ENCODE data around the gene NAT14.
"Not testable (repeated sequence)": the region's sequence is repeated elsewhere in the genome, so short reads cannot be mapped to it uniquely, and the experiment has no call there.

NAT14 gene

DNA sequence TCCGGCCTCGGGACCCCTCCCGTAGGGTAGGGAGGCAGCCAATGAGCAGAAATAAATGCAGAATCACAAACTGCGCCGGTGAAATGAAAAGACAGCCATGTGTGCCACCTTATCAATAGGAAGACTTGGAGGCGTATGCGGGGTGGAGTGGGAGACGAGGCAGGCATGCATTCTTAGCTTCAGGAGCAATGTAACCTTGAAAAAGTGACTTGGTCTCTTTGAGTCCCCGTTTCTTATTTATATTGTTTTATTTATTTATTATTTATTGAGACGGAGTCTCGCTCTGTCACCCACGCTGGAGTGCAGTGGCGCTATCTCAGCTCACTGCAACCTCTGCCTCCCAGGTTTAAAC is 19.2 kb downstream of the NAT14 start:
- DNase-seq = no peak

- DNase-seq = no peak
Measured at GRCh38 chr19:55504981-55505380, 20.0 kb downstream of the NAT14 start.

DNA sequence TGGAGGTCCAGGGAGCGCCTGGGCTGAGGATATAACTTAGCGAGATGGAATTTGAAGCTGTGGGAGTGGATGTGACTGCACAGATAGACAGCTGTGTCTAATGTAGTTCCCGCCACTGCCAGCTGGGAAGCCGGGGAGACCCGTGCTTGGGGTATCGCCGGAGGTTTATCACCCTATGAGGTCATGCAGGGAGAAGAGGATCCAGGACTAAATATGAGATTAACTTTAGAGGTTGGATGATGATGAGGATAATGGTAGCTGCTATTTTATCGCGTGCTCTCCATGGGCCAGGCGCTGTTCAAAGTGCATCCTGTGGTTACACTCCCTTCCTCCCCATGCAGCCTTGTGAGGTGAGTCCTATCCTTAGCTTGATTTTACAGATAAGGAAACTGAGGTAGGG is 23.1 kb downstream of the NAT14 start:
- DNase-seq = no peak

- DNase-seq = peak; percentile 93
Measured at GRCh38 chr19:55516878-55517620, 32.1 kb downstream of the NAT14 start.

- no peak for DNase-seq
Measured at GRCh38 chr19:55519451-55520311, 34.7 kb downstream of the NAT14 start.

DNA sequence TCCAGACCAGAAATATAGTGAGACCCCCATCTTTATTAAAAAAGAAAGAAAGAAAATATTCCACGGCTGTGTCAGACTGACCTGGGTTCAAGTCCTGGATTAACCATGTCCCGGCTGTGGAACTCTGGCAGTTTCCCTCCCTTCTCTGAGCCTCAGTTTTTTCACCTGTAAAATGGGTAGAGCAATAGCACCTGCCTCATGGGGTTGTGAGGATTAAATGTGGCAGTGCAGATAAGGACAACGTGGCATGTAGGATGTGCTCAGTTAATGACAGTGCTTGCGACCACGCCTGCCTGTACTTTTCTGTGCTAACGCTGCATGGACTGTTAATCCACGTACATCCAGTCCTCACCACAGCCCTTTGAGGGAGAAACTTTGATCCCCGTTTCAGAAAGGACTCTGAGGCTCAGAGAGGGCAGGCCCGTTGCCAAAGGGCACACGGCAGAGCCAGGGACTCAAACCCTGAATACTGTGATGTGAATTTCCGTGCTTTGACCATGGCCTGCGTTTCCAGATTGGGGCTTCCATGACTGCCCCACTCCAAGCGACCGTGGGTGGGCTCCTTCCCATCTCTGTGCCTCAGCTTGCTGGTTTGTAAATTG is 35.8 kb downstream of the NAT14 start:
- DNase-seq = no peak

DNA sequence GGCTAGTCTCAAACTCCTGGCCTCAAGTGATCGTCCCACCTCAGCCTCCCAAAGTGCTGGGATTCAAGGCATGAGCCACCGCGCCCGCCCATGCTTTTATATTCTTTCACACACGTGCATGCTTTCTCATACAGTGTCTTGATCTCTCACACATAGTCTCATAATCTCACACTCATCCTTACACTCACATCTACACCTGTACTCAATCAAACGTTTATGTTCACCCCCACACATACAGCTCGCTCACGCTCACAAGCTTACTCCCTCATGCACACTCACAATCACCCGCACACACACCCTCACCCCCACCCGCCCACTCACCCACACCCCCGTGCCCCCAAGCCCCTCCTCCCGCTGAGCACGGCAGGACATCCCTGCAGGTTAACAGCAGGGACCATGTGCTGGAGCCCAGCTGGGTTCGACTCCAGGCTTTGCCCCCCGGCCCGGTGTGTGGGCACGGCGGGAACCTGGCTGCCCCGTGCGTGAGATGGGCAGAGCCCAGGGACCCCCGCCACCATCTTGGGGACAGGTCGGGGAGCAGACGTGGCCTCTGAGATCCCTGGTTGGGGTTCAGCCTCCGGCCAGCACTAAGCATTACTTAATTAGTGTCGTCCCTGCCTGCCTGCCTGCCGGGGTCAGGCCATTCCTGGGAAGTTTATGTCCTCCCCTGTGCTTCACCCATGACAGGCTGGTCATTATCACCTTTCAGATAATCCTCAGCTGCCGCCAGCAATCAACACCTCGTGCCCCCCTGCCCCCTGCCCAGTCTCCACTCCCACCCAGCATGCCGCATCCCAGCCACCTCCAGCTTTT is 40.5 kb downstream of the NAT14 start:
- DNase-seq = no peak

GRCh38 chr19:55526216-55527196 is 41.5 kb downstream of the NAT14 start:
- DNase-seq = peak; percentile 70

DNA sequence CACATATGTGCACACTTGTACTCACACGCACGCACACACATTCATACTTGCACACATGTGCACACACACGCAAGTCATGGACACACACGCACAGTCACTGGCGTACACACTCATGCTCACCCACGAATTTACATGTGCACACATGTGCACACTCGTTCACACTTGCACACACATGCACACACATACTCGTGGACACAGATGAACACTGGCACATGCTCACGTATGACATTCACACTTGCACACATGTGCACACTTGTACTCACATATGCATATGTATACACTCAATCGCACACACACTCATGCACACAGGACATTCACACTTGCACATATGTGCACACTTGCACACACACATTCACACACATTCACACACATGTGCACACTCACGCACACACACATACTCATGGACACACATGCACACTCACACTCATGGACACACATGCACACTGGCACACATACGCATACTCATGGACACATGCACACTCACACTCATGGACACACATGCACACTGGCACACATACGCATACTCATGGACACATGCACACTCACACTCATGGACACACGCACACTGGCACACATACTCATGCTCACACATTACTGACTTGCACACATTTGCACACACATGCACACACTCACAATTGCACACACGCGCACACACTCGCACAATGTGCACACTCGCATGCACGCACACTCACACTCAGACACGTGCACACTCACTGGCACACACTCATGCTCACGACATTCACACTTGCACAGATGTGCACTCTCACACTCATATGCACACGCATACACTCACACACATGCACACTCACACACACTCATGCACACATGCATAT is 42.4 kb downstream of the NAT14 start:
- no peak for DNase-seq

DNA sequence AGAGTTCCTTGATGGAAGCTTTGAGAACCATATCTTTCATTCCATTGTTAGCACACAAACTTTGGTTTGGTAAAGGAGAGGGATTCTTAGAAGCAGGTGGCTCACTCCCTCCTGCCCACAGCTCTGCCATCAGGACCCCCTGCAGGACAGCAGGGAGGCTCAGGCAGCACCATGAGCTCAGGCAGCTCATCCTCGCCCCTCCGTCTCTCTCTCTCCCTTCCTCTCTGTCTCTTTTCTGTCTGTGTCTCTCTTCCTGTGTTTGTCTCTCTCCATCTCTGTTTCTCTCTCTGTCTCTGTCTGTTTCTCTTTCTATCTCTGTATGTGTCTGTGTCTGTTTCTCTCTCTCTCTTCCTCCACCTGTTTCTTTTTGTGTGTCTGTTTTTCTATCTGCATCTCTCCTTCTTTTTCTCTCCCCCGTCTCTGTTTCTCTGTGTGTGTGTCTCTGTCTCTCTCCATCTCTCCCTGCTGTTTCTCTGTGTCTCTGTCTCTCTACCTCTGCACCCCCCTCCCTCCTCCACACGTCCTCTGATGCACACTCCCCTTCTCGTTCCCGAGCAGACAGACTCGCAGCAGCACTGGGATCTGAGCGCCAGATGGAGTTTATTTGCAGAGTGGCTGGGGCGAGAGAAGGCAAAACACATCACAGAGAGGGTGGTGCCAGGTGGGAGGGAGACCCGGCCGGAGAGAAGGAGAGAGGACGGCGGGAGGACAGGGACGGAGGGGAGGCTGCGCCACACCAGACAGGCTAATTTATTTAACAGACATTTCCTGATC is 43.2 kb downstream of the NAT14 start:
- no peak for DNase-seq

- DNase-seq = no peak
Measured at GRCh38 chr19:55529636-55530234, 44.7 kb downstream of the NAT14 start.

DNA sequence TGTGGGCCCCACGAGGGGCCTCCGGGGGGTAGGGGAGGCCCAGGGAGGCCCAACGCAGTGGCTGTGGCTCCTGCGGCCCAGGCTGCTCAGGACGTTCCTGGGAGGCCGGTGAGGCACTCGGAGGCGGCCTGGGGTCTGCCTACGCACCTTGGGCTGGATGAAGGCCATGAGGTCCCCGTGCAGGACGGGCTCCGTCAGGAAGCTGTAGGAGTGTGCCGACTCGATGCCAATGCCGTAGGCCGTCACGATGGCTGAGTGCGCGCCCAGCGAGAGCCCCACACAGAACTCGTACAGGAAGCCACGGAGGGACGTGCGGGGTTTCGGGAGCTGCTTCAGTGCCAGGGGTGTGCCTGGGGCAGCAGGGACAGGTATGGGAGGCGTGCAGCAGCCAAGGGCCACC is 46.0 kb downstream of the NAT14 start:
- no peak for DNase-seq

DNA sequence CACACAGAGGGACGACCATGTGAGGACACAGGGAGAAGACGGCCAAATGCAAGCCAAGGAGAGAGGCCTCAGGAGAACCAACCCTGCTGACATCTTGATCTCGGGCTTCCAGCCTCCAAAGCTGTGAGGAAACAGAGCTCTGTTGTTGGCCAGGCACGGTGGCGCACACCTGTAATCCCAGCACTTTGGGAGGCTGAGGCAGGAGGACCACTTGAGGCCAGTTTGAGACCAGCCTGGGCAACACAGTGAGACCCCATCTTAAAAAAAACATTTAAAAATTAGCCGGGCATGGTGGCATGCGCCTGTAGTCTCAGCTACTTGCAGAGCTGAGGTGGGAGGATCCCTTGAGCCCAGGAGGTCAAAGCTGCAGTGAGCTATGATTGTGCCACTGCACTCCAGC is 49.3 kb downstream of the NAT14 start:
- DNase-seq = not testable (repeated sequence)

- no peak for DNase-seq
Measured at GRCh38 chr19:55535173-55535964, 50.4 kb downstream of the NAT14 start.

- no peak for DNase-seq
Measured at GRCh38 chr19:55535965-55536350, 51.0 kb downstream of the NAT14 start.

DNA sequence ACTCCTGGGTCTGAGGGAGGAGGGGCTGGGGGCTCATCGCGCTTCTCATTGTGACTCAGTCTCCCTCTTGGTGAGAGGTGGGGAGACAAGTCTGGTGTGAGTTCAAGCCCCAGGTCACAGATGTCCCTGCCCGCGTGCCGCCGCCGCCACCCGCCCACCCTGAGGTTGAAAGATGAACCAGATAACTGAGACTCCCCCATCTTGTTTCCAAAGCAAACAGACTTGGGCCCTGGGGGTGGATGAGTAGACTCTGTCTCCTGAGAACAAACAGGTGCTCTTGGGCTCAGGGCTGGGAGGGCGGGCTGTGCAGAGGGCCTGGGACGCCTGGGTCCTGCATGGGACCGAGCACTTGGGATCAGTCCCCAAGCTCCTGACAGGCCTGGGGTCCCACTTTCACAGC is 51.4 kb downstream of the NAT14 start:
- DNase-seq = no peak

Data from islet precursor cell (in vitro differentiated cells).